GM06990 (cell line): ENCODE measurements around the gene SYT8.

Experiments used
- DNase-seq: peaks from one replicate; pipeline ENCODE4 v3.0.0-alpha.2; 2011; ENCODE audit not compliant: insufficient read length; ENCODE audit errors: extremely low read depth
- H3K27me3 ChIP-seq: replicated peaks from 2 replicates; pipeline ENCODE4 v1.6.0; 2011; ENCODE audit warnings: low read length; ENCODE audit not compliant: control insufficient read depth, insufficient read depth
- H3K36me3 ChIP-seq: 2 replicates; pipeline ENCODE4 v1.5.1; 2011; ENCODE audit warnings: low read length; ENCODE audit not compliant: control insufficient read depth, insufficient read depth
- H3K4me3 ChIP-seq: replicated peaks from 2 replicates; pipeline ENCODE4 v1.5.1; 2011; ENCODE audit warnings: low read depth, mild to moderate bottlenecking, control low read depth, low read length
- TF ChIP-seq, protein P1 (sequence below): IDR thresholded peaks from 2 replicates; pipeline ENCODE4 v1.5.1; 2011; ENCODE audit warnings: low read length, control low read depth, mild to moderate bottlenecking, inconsistent platforms; ENCODE audit not compliant: insufficient read depth, poor library complexity, severe bottlenecking

Gene SYT8

DNA sequence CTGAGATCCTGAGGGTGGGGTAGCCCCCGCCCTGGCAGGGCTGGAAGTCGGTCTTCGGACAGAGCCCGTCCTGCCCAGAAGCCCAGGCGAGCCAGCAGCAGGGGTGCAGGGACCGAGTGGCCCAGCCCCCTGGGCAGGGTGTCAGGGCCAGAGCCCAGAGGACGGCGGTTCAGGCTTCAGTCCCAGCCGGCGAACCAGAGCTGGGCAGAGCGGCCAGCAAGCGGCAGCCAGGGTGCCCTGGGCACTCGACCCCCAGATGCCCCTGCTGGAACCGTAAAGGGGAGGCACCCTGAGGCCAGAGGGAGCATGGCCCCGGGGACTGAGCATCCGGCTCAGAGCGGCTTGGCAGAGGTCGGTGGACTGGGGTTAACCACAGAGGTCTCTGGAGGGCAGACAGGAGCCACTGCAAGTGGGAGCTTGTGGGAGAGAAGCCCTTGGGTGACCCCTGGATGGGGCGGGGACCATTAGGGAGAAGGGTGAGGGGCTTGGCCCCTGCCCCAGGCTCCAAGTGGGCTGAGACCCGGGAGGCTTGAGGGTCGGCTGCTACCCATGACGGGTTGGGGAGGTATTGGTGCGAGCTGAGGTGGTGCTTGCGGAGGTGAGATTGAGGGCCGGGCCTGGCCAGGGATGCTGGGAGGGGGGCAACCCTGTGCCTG lies 34.0 kb downstream of the SYT8 start:
- Histone ChIP-seq H3K36me3 (peaks cover 24% of the 10 kb centered on the region), H3K4me3 (no peak overlapping the region), H3K27me3 (no peaks in the 10 kb centered on the region)
- TF ChIP-seq, protein P1, sequence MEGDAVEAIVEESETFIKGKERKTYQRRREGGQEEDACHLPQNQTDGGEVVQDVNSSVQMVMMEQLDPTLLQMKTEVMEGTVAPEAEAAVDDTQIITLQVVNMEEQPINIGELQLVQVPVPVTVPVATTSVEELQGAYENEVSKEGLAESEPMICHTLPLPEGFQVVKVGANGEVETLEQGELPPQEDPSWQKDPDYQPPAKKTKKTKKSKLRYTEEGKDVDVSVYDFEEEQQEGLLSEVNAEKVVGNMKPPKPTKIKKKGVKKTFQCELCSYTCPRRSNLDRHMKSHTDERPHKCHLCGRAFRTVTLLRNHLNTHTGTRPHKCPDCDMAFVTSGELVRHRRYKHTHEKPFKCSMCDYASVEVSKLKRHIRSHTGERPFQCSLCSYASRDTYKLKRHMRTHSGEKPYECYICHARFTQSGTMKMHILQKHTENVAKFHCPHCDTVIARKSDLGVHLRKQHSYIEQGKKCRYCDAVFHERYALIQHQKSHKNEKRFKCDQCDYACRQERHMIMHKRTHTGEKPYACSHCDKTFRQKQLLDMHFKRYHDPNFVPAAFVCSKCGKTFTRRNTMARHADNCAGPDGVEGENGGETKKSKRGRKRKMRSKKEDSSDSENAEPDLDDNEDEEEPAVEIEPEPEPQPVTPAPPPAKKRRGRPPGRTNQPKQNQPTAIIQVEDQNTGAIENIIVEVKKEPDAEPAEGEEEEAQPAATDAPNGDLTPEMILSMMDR: no peak
- no peak for DNase-seq

DNA sequence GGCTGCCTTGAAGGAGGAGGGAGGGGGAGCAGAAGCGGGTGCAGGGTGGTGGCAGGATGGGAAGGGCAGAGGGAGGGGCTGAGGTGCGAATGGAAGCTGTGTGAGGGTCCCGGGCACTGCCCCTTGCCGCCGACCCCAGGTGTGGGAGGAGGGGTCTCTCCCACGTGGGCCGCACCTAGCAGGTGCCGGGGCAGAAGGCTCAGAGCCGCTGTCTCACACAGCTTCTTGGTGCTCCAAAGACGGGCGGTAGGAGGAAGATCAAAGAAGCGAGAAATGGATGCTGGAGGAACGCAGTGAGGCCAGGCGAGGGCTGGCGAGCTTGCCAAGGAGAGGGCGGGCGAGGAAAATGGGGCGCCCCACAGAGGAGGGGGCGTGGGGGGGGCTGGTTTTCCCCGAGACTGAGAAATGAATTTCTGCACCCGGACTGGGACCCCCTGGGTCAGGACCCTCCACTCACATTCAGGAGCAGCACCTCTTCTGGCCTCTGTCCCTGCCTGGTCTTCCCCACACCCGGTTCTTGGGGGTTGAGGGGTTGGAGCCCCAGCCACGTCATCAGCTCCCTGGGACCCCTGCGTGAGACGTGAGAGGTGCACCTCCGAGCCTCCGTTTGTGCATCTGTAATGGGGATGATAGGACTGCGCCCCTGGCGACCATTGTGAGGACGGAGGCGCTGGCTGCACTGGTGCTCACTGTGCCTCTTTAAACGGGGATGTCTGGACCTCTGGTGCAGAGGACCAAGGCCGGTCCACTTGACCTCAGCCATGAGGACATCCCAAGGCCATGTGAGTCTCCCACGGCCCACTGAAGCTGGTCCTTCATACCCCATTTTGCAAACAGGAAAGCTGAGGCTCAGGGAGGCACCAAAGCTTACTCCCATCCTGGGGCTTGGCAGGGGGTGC lies 34.9 kb downstream of the SYT8 start:
- Histone ChIP-seq H3K4me3 (no peak overlapping the region), H3K36me3 (peaks cover 24% of the 10 kb centered on the region), H3K27me3 (no peaks in the 10 kb centered on the region)
- no peak for DNase-seq
- TF ChIP-seq, protein P1: no peak

DNA sequence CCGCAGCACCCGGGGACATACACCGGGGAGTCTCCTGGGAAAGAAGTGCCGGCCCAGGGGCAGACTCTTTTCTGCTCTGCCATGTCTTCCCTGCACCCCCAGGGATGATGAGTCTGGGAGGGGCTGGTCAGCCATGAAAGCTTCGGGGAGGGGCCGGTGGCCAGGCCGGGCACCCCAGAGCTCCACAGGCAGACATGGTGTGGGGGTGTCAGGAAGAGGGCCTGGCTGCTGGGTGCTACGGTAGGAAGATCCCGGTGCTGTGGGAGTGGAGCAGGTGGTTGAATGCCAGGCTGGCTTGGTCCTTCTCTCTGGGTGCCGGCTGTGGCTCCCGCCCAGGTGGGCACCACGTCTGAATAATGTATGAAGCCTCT lies 35.5 kb downstream of the SYT8 start:
- TF ChIP-seq, protein P1: no peak
- Histone ChIP-seq H3K36me3 (peaks cover 23% of the 10 kb centered on the region), H3K27me3 (no peaks in the 10 kb centered on the region), H3K4me3 (no peak overlapping the region)
- no peak for DNase-seq

DNA sequence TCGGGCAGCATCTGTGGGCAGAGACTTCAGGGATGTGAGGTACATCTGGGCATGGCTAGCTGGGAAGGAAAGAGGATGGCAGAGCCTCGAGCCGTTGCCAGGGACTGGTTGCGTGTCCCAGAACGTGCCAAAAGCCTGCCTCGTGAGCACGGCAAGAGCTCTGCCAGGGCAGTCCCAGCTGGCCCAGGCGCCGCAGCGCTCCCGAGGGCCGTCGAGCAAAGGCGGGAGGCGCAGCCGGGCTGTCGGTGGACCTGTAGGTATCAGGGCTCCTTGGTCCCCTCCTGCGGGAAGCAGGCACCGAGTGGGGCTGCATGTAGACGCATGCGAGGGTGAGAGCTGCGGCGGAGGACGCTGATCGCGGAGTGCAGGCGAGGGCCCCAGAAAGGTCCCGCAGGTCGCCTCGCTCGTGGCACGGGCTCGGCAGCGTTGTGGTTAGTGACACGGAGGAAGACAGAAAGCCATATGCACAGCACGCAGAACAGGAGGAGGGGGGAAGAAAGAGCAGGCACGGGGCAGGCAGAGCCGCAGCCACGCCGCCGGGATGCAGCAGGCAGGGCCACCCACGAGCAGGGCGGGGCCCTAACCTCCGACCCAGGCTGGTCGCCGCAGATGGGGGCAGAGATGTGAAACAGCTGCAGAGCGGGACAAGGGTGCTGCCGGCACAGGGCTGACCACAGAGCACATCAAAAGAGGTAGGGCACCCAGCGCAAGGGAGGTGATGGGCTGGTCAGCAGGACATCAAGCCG lies 36.1 kb downstream of the SYT8 start:
- Histone ChIP-seq H3K4me3 (no peak overlapping the region), H3K27me3 (no peaks in the 10 kb centered on the region), H3K36me3 (peaks cover 22% of the 10 kb centered on the region)
- DNase-seq: no peak
- TF ChIP-seq, protein P1: no peak

DNA sequence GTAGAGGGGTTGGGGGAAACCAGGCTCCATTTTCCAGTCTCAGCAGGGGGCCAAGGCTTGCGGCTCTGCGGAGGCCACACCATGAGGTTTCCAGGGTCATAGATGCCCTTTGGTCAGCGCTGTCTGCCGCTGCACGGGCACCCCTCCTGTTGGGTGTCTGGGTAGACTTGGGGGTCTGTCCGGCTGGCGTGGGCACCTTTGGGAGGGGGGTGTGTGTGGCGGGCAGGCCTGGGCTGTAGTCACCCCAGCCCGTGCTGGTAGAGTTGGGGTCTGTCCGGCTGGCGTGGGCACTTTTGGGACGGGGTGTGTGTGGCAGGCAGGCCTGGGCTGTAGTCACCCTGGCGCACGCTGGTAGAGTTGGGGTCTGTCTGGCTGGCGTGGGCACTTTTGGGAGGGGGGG lies 36.7 kb downstream of the SYT8 start:
- TF ChIP-seq, protein P1: no peak
- Histone ChIP-seq H3K27me3 (no peaks in the 10 kb centered on the region), H3K36me3 (peaks cover 19% of the 10 kb centered on the region), H3K4me3 (no peak overlapping the region)
- no peak for DNase-seq
